Measurements from ENCODE around the gene RAD51B.

Gene RAD51B

GRCh38 chr14:68665131-68665530 is 845.6 kb downstream of the RAD51B start:
- no peak for DNase-seq (ENCODE audit: low read depth, low spot score)
- no peak overlapping the region for H3K4me3 ChIP-seq (ENCODE audit: low read length)

GRCh38 chr14:68665792-68666204 is 846.2 kb downstream of the RAD51B start:
- DNase-seq (ENCODE audit: low read depth, low spot score) = no peak
- H3K4me3 ChIP-seq (ENCODE audit: low read length) = no peak overlapping the region

- no peak overlapping the region for H3K4me3 ChIP-seq (ENCODE audit: low read length)
- DNase-seq (ENCODE audit: low read depth, low spot score) = no peak
Measured at GRCh38 chr14:68666236-68666635, 846.7 kb downstream of the RAD51B start.

GRCh38 chr14:68666899-68667298 is 847.3 kb downstream of the RAD51B start:
- no peak overlapping the region for H3K4me3 ChIP-seq (ENCODE audit: low read length)
- DNase-seq (ENCODE audit: low read depth, low spot score) = no peak

GRCh38 chr14:68667313-68667791 is 847.8 kb downstream of the RAD51B start:
- H3K4me3 ChIP-seq (ENCODE audit: low read length) = no peak overlapping the region
- no peak for DNase-seq (ENCODE audit: low read depth, low spot score)

- DNase-seq (ENCODE audit: low read depth, low spot score) = no peak
Measured at GRCh38 chr14:68668028-68668427, 848.4 kb downstream of the RAD51B start.

GRCh38 chr14:68668531-68668930 is 849.0 kb downstream of the RAD51B start:
- DNase-seq (ENCODE audit: low read depth, low spot score) = no peak
- H3K4me3 ChIP-seq (ENCODE audit: low read length) = no peak overlapping the region

More at GRCh38 chr14:68668028-68668427, 848.4 kb downstream of the RAD51B start:
- no peak overlapping the region for H3K4me3 ChIP-seq (ENCODE audit: low read length)

GRCh38 chr14:68669111-68669511 is 849.5 kb downstream of the RAD51B start:
- no peak for DNase-seq (ENCODE audit: low read depth, low spot score)
- H3K4me3 ChIP-seq (ENCODE audit: low read length) = no peak overlapping the region

GRCh38 chr14:68669603-68670358 is 850.2 kb downstream of the RAD51B start:
- DNase-seq (ENCODE audit: low read depth, low spot score) = no peak

GRCh38 chr14:68670359-68670715 is 850.8 kb downstream of the RAD51B start:
- no peak overlapping the region for H3K4me3 ChIP-seq (ENCODE audit: low read length)
- no peak for DNase-seq (ENCODE audit: low read depth, low spot score)

More at GRCh38 chr14:68669603-68670358, 850.2 kb downstream of the RAD51B start:
- H3K4me3 ChIP-seq (ENCODE audit: low read length) = no peak overlapping the region

GRCh38 chr14:68671909-68672308 is 852.3 kb downstream of the RAD51B start:
- H3K4me3 ChIP-seq (ENCODE audit: low read length) = no peak overlapping the region

GRCh38 chr14:68672609-68673285 is 853.2 kb downstream of the RAD51B start:
- no peak for DNase-seq (ENCODE audit: low read depth, low spot score)

More at GRCh38 chr14:68671909-68672308, 852.3 kb downstream of the RAD51B start:
- DNase-seq (ENCODE audit: low read depth, low spot score) = no peak

GRCh38 chr14:68673464-68673863 is 853.9 kb downstream of the RAD51B start:
- no peak overlapping the region for H3K4me3 ChIP-seq (ENCODE audit: low read length)
- DNase-seq (ENCODE audit: low read depth, low spot score) = no peak

More at GRCh38 chr14:68672609-68673285, 853.2 kb downstream of the RAD51B start:
- no peak overlapping the region for H3K4me3 ChIP-seq (ENCODE audit: low read length)

GRCh38 chr14:68674538-68675232 is 855.1 kb downstream of the RAD51B start:
- no peak overlapping the region for H3K4me3 ChIP-seq (ENCODE audit: low read length)
- DNase-seq (ENCODE audit: low read depth, low spot score) = no peak

- DNase-seq (ENCODE audit: low read depth, low spot score) = no peak
- no peak overlapping the region for H3K4me3 ChIP-seq (ENCODE audit: low read length)
Measured at GRCh38 chr14:68675233-68675577, 855.6 kb downstream of the RAD51B start.

- H3K4me3 ChIP-seq (ENCODE audit: low read length) = no peak overlapping the region
- DNase-seq (ENCODE audit: low read depth, low spot score) = no peak
Measured at GRCh38 chr14:68676511-68676943, 856.9 kb downstream of the RAD51B start.

GRCh38 chr14:68677476-68677875 is 857.9 kb downstream of the RAD51B start:
- H3K4me3 ChIP-seq (ENCODE audit: low read length) = no peak overlapping the region
- DNase-seq (ENCODE audit: low read depth, low spot score) = no peak

GRCh38 chr14:68677901-68678300 is 858.3 kb downstream of the RAD51B start:
- H3K4me3 ChIP-seq (ENCODE audit: low read length) = no peak overlapping the region
- DNase-seq (ENCODE audit: low read depth, low spot score) = no peak

GRCh38 chr14:68678471-68678870 is 858.9 kb downstream of the RAD51B start:
- no peak for DNase-seq (ENCODE audit: low read depth, low spot score)
- no peak overlapping the region for H3K4me3 ChIP-seq (ENCODE audit: low read length)

GRCh38 chr14:68679301-68679700 is 859.7 kb downstream of the RAD51B start:
- H3K4me3 ChIP-seq (ENCODE audit: low read length) = no peak overlapping the region
- no peak for DNase-seq (ENCODE audit: low read depth, low spot score)

Measured in Jurkat, Clone E6-1 (cell line).